Osteoblast (primary cell): ENCODE results near the gene CHN1. TPM values are rescaled to one million over a fixed set of nuclear protein-coding genes. Genes with fewer than 3 reads are reported as not detected.

ENCODE experiments used
- DNase-seq: peaks from one replicate; pipeline ENCODE4 v3.0.0; 2011; ENCODE audit warnings: low spot score, mixed read lengths; ENCODE audit not compliant: insufficient read length; ENCODE audit errors: missing footprints
- H2AFZ ChIP-seq: 2 replicates; pipeline ENCODE4 v1.6.0; 2011; ENCODE audit warnings: mild to moderate bottlenecking, low read length
- H3K27ac ChIP-seq: 2 replicates; pipeline ENCODE4 v1.5.1; 2011; ENCODE audit warnings: mild to moderate bottlenecking, low read depth, low read length, moderate library complexity
- H3K27me3 ChIP-seq: 2 replicates; pipeline ENCODE4 v1.6.0; 2012; ENCODE audit warnings: mild to moderate bottlenecking, control low read depth, inconsistent platforms, low read length, moderate library complexity; ENCODE audit not compliant: insufficient read depth
- H3K36me3 ChIP-seq: 2 replicates; pipeline ENCODE4 v1.5.1; 2011; ENCODE audit warnings: mild to moderate bottlenecking, low read length, control low read depth, moderate library complexity; ENCODE audit not compliant: insufficient read depth
- H3K4me1 ChIP-seq: 2 replicates; pipeline ENCODE4 v1.5.1; 2011; ENCODE audit warnings: mild to moderate bottlenecking, low read length, control low read depth, moderate library complexity; ENCODE audit not compliant: insufficient read depth
- H3K4me2 ChIP-seq: 2 replicates; pipeline ENCODE4 v1.6.0; 2011; ENCODE audit warnings: mild to moderate bottlenecking, low read length; ENCODE audit not compliant: insufficient read depth
- H3K4me3 ChIP-seq: fragments of 200-600 bp; sonication (generic); 3 replicates; pipeline ENCODE4 v1.5.1; 2012; ENCODE audit warnings: mild to moderate bottlenecking, low read length, inconsistent platforms; ENCODE audit not compliant: insufficient read depth
- H3K79me2 ChIP-seq: 2 replicates; pipeline ENCODE4 v1.6.0; 2012; ENCODE audit warnings: mild to moderate bottlenecking, low read length, control low read depth, inconsistent platforms; ENCODE audit not compliant: insufficient read depth
- H3K9me3 ChIP-seq: 2 replicates; pipeline ENCODE4 v1.5.1; 2011; ENCODE audit warnings: low read depth, low read length, control low read depth
- H4K20me1 ChIP-seq: 2 replicates; pipeline ENCODE4 v1.6.0; 2012; ENCODE audit warnings: mild to moderate bottlenecking, low read length, control low read depth; ENCODE audit not compliant: insufficient read depth
- total RNA-seq: library from RNA; depleted of rRNA; stranded (reverse); fragments of >200 nt; gene quantifications from 2 replicates; pipeline ENCODE4 v1.2.3, GENCODE V29; 2012
- TF ChIP-seq, protein P1 (sequence below): IDR thresholded peaks from 2 replicates; pipeline ENCODE4 v1.5.1; 2011; ENCODE audit warnings: mild to moderate bottlenecking, low read depth, low read length, moderate library complexity; ENCODE audit errors: extremely low read depth

CHN1 gene
- total RNA-seq, 1 donor: 33.7 TPM

DNA sequence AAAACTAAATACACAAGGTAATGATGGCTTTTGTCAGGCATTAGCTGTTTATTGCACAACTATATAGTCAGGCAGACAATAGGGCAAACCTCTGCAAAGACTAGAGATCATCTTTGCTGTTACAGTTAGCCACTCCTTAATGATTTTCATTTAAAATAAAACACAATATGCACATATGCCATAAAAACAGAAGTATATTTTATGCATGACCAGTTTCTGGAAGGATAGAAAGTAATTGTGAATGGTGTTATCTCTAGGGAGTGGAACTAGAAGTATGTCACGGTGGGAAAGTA, 102.0 kb downstream of the CHN1 start:
- H2AFZ ChIP-seq: no peak overlapping the region
- no peaks in the 10 kb centered on the region for H3K9me3 ChIP-seq
- no peaks in the 10 kb centered on the region for H3K27me3 ChIP-seq
- DNase-seq: no peak
- H3K27ac ChIP-seq: no peak overlapping the region
- H3K4me1 ChIP-seq: no peaks in the 10 kb centered on the region
- TF ChIP-seq, protein P1, sequence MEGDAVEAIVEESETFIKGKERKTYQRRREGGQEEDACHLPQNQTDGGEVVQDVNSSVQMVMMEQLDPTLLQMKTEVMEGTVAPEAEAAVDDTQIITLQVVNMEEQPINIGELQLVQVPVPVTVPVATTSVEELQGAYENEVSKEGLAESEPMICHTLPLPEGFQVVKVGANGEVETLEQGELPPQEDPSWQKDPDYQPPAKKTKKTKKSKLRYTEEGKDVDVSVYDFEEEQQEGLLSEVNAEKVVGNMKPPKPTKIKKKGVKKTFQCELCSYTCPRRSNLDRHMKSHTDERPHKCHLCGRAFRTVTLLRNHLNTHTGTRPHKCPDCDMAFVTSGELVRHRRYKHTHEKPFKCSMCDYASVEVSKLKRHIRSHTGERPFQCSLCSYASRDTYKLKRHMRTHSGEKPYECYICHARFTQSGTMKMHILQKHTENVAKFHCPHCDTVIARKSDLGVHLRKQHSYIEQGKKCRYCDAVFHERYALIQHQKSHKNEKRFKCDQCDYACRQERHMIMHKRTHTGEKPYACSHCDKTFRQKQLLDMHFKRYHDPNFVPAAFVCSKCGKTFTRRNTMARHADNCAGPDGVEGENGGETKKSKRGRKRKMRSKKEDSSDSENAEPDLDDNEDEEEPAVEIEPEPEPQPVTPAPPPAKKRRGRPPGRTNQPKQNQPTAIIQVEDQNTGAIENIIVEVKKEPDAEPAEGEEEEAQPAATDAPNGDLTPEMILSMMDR: no peak
- H3K4me3 ChIP-seq: no peak overlapping the region
- H3K79me2 ChIP-seq: no peaks in the 10 kb centered on the region
- H3K36me3 ChIP-seq: no peaks in the 10 kb centered on the region
- H3K4me2 ChIP-seq: no peak overlapping the region
- no peaks in the 10 kb centered on the region for H4K20me1 ChIP-seq

DNA sequence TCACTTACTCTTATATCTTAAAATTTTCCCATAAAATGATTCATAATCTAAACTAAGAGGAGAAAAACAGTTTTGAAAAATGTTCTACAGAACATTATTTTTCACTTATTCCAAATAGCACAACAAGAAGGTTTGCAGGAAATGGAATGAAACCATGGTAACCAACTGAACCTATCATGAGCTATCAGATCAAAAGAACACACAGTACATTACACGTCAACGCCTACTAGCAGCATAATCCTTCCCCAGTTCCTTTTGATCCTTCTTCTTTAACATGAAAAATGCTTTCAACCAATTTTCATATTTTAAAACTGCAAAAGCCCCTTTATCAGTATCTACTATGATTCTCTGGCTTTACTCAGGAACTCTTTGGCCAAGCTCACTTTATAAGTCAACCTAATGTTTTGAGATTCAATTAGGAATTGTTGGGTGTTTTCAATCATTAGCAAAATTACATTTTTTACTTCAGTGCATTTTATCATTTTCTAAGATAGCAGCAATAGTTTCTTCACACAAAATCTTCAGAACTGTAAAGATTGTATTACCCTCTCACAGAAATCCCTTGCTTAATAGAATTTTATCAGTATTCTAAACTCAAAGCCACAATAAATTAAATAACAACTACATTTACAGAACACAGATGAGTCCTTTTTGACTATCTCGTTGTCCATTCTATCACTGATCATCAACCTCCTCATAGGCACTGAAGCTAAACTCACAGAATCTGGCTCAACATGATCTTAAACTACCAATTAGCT, 102.5 kb downstream of the CHN1 start:
- Histone ChIP-seq H3K9me3 (no peaks in the 10 kb centered on the region), H4K20me1 (no peaks in the 10 kb centered on the region), H3K79me2 (no peaks in the 10 kb centered on the region), H3K4me1 (no peaks in the 10 kb centered on the region), H3K36me3 (no peaks in the 10 kb centered on the region), H3K27me3 (no peaks in the 10 kb centered on the region), H2AFZ (no peak overlapping the region), H3K4me3 (no peak overlapping the region), H3K27ac (no peak overlapping the region), H3K4me2 (no peak overlapping the region)
- DNase-seq: no peak
- TF ChIP-seq, protein P1: no peak

DNA sequence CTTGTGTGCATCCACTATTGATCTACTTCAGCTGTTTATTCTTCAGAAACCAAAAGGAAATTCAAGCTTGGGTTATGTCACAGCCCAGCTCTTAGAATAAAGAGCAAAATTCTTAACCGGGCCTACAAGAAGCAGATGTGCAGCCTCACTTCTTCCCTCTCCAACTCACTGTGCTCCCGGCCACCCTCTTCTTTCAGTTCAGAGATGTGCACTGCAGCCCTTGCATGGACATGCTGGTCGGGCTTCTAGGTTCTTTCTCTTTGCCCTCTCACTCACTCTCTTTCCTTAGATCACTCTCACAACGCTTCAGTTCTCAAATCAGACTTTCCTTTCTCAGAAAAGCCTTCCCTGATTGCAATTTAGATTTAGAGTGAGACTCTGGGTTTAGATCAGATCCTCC, 104.1 kb downstream of the CHN1 start:
- no peaks in the 10 kb centered on the region for H3K4me1 ChIP-seq
- no peaks in the 10 kb centered on the region for H3K36me3 ChIP-seq
- H4K20me1 ChIP-seq: no peaks in the 10 kb centered on the region
- H3K4me2 ChIP-seq: peak overlapping the region; percentile 68
- peak; percentile 38 for DNase-seq
- TF ChIP-seq, protein P1: no peak
- H3K27ac ChIP-seq: no peak overlapping the region
- no peaks in the 10 kb centered on the region for H3K27me3 ChIP-seq
- peak overlapping the region; percentile 46 for H3K4me3 ChIP-seq
- no peaks in the 10 kb centered on the region for H3K79me2 ChIP-seq
- peak overlapping the region; percentile 92 for H2AFZ ChIP-seq
- H3K9me3 ChIP-seq: no peaks in the 10 kb centered on the region

DNA sequence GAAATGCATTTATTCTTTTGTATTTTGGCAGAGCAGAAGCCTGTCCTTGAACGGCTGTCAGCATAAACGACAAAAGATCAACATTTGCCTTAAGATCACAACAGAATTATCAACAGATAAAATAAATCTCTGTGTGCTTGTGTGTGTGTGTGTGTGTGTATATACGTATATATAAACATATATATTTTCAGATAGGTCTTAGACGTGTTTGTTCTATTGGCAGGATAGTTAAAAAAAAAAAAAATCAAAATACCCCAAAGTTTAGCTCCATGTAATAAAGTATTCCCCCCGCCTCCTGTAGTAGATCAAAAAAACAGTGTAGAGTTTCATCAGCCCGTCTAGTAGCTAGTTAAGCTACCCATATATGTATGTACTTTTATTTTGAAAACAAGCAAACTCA, 107.9 kb downstream of the CHN1 start:
- Histone ChIP-seq H3K36me3 (no peaks in the 10 kb centered on the region), H4K20me1 (no peaks in the 10 kb centered on the region), H3K4me1 (no peaks in the 10 kb centered on the region), H3K9me3 (no peaks in the 10 kb centered on the region), H3K79me2 (no peaks in the 10 kb centered on the region), H3K4me2 (no peak overlapping the region), H3K4me3 (no peak overlapping the region), H3K27me3 (no peaks in the 10 kb centered on the region), H2AFZ (peak overlapping the region; percentile 17), H3K27ac (no peak overlapping the region)
- no peak for DNase-seq
- TF ChIP-seq, protein P1: no peak
